ENCODE results near the gene UGT1A6.

Gene UGT1A6

GRCh38 chr2:233822101-233822771 lies 129.5 kb downstream of the UGT1A6 start:
- no peak for DNase-seq

All from OCI-M1 (cell line).